NAMALWA (cell line): Measurements from ENCODE around the gene HRH2.

Experiments used
- DNase-seq: peaks from one replicate; pipeline ENCODE4 v3.0.0-alpha.2; 2015; ENCODE audit warnings: low spot score

Gene HRH2

DNA sequence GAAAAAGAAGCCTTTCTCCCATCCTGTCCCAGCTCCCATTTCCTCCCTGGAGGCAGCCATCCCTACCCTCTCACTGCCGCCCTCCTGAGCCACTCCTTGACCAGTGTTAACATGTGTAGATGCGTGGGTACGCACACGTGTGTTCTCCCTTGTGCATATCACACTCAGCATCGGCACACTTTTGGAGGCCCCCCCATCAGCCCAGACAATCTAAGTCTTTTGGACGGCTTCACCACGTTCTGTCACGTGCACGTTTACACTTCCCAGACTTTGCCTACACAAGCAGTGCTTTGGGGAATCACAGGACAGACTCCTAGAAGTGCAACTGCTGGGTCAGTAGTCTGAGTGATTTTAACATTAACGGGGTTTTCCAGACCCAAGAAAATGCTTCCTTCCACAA lies 18.0 kb downstream of the HRH2 start:
- no peak for DNase-seq

- DNase-seq = no peak
Measured at GRCh38 chr5:175677571-175677970, 19.7 kb downstream of the HRH2 start.

DNA sequence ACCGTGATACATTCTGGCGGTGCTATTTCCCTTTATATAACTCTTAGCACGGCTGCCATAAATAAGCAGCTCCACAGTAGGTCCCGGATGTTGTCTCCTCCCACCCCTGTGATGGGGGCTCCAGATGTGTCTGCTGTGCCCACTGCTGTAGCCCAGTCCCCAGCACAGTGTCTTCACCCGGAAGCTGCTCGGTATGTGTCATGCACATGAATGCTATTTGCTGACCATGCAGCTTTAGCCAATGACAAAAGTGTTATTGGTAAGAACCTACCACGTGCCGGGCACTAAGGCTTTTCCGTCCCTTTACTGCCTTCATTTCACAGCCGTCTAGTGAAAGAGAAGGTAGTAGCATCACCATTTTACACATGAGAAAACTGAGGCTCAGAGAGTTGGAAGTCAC lies 20.2 kb downstream of the HRH2 start:
- DNase-seq = no peak

DNA sequence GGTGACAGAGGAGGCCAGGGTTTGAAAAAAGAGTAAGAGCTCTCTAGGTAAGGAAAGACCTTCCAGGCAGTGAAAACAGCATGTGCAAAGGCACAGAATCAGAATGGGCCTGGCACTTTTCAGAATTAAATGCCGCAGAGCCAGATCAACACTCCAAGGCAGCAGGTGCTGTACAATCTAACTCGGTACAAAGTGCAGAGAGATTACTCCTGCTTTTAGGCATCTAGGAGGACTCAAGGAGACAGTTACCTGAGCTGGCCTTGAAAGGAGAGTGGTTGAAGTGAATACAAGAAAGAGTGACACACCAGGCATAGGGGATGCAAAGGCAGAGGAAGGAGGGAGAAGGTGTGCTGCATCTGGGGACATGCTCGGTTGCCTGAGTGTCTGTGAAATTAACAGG lies 21.5 kb downstream of the HRH2 start:
- DNase-seq = no peak

GRCh38 chr5:175680020-175680419 lies 22.1 kb downstream of the HRH2 start:
- DNase-seq = no peak

DNA sequence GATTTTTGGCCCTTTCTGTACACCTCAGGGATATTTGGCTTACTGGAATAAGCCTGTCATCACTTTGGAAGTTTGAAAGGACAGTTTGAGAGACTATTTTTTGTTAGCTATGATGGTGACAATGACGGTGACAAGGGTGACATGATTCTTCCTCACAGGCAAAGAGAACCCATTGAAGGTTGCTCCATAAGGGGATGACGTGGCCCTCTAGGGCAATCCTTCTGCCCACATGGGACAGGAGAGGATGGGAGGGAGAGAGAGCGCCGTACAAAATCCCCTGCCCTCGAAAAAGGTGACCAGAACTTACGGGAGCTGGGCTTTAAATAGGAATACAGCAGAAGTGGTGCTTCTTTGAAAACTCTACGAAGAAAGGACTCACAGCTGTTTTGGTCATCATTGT lies 22.6 kb downstream of the HRH2 start:
- DNase-seq = no peak

GRCh38 chr5:175681045-175681967 lies 23.4 kb downstream of the HRH2 start:
- DNase-seq = no peak

DNA sequence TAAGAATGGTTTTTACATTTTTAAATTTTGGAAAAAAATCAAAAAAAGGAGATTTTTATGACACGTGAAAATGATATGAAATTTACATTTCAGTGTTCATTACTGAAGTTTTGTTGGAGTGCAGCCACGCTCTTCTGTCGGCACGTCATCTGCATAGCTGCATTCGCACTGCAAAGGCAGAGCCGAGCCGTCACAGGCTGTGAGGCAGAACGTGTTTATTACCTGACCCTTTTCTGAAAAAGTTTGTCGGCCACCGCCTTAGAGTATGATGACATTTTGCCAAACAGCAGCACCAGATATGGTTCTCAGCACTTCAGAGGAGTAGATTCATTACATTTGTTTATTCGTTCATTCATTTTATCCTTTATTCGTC lies 24.1 kb downstream of the HRH2 start:
- no peak for DNase-seq

- DNase-seq = no peak
Measured at GRCh38 chr5:175682664-175683063, 24.8 kb downstream of the HRH2 start.

GRCh38 chr5:175683231-175683630 lies 25.4 kb downstream of the HRH2 start:
- no peak for DNase-seq

GRCh38 chr5:175683921-175684320 lies 26.1 kb downstream of the HRH2 start:
- no peak for DNase-seq

DNA sequence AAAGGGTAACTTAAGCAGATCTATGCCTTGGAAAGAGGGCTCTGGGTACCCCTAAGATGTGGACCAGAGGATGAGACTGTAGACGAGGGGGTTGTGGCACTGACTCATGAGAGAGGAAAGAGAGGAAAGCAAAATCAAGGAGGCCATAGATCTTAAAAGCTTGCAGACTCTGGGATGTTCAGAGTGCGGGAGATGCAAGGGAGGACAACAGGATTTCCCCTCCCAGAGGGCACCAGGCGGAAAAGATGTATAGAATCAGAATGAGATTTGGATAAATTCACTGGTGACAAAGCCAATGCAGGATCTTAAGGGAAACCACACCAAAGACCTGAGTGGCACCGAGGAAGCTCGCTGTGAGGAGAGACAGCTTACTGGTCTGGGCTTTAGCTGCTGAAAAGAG lies 27.1 kb downstream of the HRH2 start:
- DNase-seq = no peak

- no peak for DNase-seq
Measured at GRCh38 chr5:175685701-175686350, 28.0 kb downstream of the HRH2 start.

GRCh38 chr5:175686396-175686795 lies 28.5 kb downstream of the HRH2 start:
- DNase-seq = no peak

- DNase-seq = no peak
Measured at GRCh38 chr5:175686826-175687225, 29.0 kb downstream of the HRH2 start.

DNA sequence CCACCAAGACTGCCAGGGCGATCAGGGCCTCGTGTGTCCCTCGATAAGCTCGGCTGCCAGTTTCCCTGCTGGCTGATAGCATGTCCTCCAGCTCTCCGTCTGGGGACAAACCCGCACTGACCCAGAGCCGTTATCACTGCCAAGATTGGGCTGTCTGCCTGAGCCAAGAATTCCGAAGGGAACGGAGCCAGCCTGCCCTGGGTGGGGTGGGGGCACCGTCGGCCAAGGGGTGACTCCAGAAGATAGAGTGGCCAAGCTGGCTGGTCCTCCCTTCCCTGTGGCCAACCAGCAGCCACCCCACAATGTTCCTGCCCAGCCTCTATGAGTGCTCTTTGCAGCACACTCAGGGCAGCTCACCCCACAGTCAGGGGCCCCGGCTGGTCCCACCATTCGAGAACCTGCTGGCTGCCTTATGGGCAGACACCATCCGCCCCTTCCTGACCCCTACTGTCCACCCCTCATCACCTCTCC lies 29.4 kb downstream of the HRH2 start:
- DNase-seq = no peak

DNA sequence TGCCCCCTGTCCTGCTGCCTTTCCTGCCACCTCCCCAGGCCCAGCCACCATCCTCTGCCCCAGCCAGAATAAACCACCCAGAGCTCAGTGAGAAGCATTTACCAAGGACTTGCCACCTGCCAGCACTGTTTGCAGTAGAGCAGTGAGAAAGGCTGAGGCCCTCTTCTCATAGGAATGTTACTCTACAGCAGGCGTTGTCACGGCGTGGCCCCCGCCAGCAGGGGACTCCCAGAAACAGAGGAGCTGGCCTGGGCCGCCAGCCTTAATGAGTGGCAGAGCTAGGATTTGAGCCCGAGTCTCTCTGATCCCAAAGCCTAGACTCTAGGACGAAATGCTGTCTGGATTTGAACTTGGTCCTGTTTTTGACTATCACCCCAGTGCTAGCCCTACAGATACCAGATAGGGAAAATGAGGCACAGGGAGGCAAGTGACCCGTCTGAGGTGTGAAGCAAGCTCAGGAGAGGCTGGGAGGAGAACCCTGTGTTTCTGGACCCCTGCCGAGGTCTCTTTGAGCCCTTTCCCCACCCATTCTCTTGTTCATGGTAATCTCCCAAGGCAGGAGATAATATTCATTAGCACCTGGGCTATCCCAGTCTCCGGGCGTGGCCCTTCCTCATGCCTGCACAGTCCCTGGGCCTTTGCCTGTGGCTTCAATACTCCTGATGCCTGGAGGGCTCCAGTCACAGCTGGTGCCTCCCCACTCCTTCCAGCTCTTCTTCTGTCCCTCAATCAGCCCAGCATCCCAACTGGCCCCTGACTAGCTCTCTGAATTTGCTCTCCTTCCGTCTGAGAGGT lies 30.7 kb downstream of the HRH2 start:
- no peak for DNase-seq

GRCh38 chr5:175689147-175689991 lies 31.5 kb downstream of the HRH2 start:
- DNase-seq = no peak

- DNase-seq = no peak
Measured at GRCh38 chr5:175690025-175690424, 32.2 kb downstream of the HRH2 start.

GRCh38 chr5:175690586-175690985 lies 32.7 kb downstream of the HRH2 start:
- DNase-seq = no peak

DNA sequence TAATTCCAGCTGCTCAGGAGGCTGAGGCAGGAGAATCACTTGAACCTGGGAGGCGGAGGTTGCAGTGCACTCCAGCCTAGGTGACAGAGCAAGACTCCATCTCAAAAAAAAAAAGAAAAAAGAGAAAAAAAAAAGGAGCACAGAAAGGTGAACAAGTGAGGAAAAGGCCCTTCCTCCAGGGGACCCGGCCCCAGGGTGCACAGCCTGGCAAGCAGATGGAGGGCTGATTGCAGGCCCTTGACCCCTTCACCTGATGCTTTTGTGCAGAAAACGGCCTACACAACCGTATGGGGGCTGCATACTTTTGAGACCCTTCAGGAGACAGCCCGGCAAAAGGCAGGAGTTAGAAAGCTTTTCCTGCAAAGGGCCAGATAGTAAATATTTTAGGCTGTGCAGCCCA lies 33.9 kb downstream of the HRH2 start:
- DNase-seq = no peak
